CD4-positive, alpha-beta T cell (primary cell): ENCODE data around the gene VTCN1. TPM values are rescaled to one million over a fixed set of nuclear protein-coding genes. Genes with fewer than 3 reads are reported as not detected.

ENCODE experiments used
- ATAC-seq: fragments of 200-7000 bp; cut with Tn5 transposase; one replicate; pipeline ENCODE4 v1.10.0; 2022; ENCODE audit warnings: mild to moderate bottlenecking; ENCODE audit not compliant: poor library complexity
- CTCF ChIA-PET: fragments of 350-600 bp; sonication (Branson Sonifier 250); formaldehyde crosslinking; loops from one replicate; lab custom pipeline; 2021; ENCODE audit warnings: antibody characterized with exemption, inconsistent platforms; lab: Charles Lee
- POLR2A ChIA-PET: fragments of 350-600 bp; sonication (Branson Sonifier 250); formaldehyde crosslinking; loops from one replicate; lab custom pipeline; 2021; ENCODE audit warnings: antibody characterized with exemption, inconsistent platforms; lab: Charles Lee
- DNase-seq, 14 experiments: peaks; one replicate each; pipeline ENCODE4 v3.0.0-alpha.2; 2013 to 2020; ENCODE audit warnings: mixed read lengths in 2 of 14
- H3K27ac ChIP-seq, 2 donors: one replicate each; pipeline versions ENCODE4 v1.5.1 to v1.7.0; 2013; ENCODE audit warnings: low read length in 2 of 2, low read depth in 1 of 2, mild to moderate bottlenecking in 1 of 2
- H3K27me3 ChIP-seq, 2 experiments: 1 replicate in 1 of 2; 2 replicates in 1 of 2; pipeline versions ENCODE4 v1.6.1 to v1.7.0; 2013; ENCODE audit warnings: low read length in 2 of 2, control low read depth in 1 of 2, mild to moderate bottlenecking in 1 of 2, moderate library complexity in 1 of 2; ENCODE audit not compliant: insufficient read depth in 2 of 2, control insufficient read depth in 1 of 2
- H3K36me3 ChIP-seq: one replicate; pipeline ENCODE4 v1.6.1; 2013; ENCODE audit warnings: low read length, control low read depth; ENCODE audit not compliant: insufficient read depth
- H3K4me1 ChIP-seq: one replicate; pipeline ENCODE4 v1.6.1; 2013; ENCODE audit warnings: low read length, control low read depth; ENCODE audit not compliant: insufficient read depth
- H3K4me3 ChIP-seq: one replicate; pipeline ENCODE4 v1.5.1; 2013; ENCODE audit warnings: mild to moderate bottlenecking, low read length, moderate library complexity
- H3K9me3 ChIP-seq, 2 experiments: 1 replicate in 1 of 2; 2 replicates in 1 of 2; pipeline versions ENCODE4 v1.6.1 to v1.7.0; 2013; ENCODE audit warnings: low read length in 2 of 2, mild to moderate bottlenecking in 2 of 2, control low read depth in 1 of 2, moderate library complexity in 1 of 2; ENCODE audit not compliant: control insufficient read depth in 1 of 2, insufficient read depth in 1 of 2
- H3K27ac Mint-ChIP-seq: one replicate; pipeline ENCODE4 v1.8.0; 2020; ENCODE audit warnings: mixed read lengths
- H3K27me3 Mint-ChIP-seq: one replicate; pipeline ENCODE4 v1.8.0; 2021; ENCODE audit warnings: mixed read lengths
- H3K36me3 Mint-ChIP-seq: one replicate; pipeline ENCODE4 v1.8.0; 2021; ENCODE audit warnings: low read depth, mixed read lengths
- H3K4me1 Mint-ChIP-seq: one replicate; pipeline ENCODE4 v1.8.0; 2021; ENCODE audit warnings: low read depth, mixed read lengths
- H3K4me3 Mint-ChIP-seq: one replicate; pipeline ENCODE4 v1.8.0; 2020; ENCODE audit warnings: mild to moderate bottlenecking, mixed read lengths
- H3K9me3 Mint-ChIP-seq: one replicate; pipeline ENCODE4 v1.8.0; 2020; ENCODE audit warnings: mixed read lengths
- intact Hi-C, 2 experiments: fragments of 100-400 bp; cut with DNase I in 1 of 2; cut with micrococcal nuclease in 1 of 2; formaldehyde crosslinking; loops; one replicate each; pipeline versions ENCODE4 v1.15.1 to v1.9.0; 2023 to 2025; cut with DNase I, micrococcal nuclease
- total RNA-seq, 174 experiments: library from RNA in 2 of 174; stranded (reverse) in 2 of 174; gene quantifications; one replicate each; pipeline ENCODE4 v1.2.3 and lab custom pipeline; 2021 to 2026
- TF ChIP-seq, protein P1 (sequence below): fragments of 200-600 bp; IDR thresholded peaks from one replicate; pipeline ENCODE4 v1.8.0; 2022; ENCODE audit warnings: antibody characterized with exemption, mild to moderate bottlenecking

VTCN1 gene
- total RNA-seq, 2 experiments from 2014 or later = not detected

- intact Hi-C loops = no loop called here
- Histone ChIP-seq H3K27me3 (no peaks in the 10 kb centered on the region), H3K36me3 (no peaks in the 10 kb centered on the region), H3K9me3 (no peaks in the 10 kb centered on the region), H3K4me3 (no peak overlapping the region), H3K27ac (no peak overlapping the region), H3K4me1 (no peaks in the 10 kb centered on the region)
- CTCF ChIA-PET = interaction anchor here (1.3 kb wide), 1 partner anchor 10 kb away, joined by 4 read pairs; no protein-coding TSS in a partner anchor
- Mint-ChIP-seq H3K4me3 (no peak overlapping the region), H3K27me3 (peaks cover 39% of the 10 kb centered on the region), H3K36me3 (no peaks in the 10 kb centered on the region), H3K9me3 (no peaks in the 10 kb centered on the region), H3K27ac (no peak overlapping the region), H3K4me1 (no peaks in the 10 kb centered on the region)
- POLR2A ChIA-PET = interaction anchor here (0.5 kb wide), 1 partner anchor 26 kb away, joined by 3 read pairs; no protein-coding TSS in a partner anchor
- no peak for ATAC-seq
- TF ChIP-seq, protein P1, sequence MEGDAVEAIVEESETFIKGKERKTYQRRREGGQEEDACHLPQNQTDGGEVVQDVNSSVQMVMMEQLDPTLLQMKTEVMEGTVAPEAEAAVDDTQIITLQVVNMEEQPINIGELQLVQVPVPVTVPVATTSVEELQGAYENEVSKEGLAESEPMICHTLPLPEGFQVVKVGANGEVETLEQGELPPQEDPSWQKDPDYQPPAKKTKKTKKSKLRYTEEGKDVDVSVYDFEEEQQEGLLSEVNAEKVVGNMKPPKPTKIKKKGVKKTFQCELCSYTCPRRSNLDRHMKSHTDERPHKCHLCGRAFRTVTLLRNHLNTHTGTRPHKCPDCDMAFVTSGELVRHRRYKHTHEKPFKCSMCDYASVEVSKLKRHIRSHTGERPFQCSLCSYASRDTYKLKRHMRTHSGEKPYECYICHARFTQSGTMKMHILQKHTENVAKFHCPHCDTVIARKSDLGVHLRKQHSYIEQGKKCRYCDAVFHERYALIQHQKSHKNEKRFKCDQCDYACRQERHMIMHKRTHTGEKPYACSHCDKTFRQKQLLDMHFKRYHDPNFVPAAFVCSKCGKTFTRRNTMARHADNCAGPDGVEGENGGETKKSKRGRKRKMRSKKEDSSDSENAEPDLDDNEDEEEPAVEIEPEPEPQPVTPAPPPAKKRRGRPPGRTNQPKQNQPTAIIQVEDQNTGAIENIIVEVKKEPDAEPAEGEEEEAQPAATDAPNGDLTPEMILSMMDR = no peak
- no peak for DNase-seq
Measured at GRCh38 chr1:117201808-117202207, 8.9 kb downstream of the VTCN1 start.

DNA sequence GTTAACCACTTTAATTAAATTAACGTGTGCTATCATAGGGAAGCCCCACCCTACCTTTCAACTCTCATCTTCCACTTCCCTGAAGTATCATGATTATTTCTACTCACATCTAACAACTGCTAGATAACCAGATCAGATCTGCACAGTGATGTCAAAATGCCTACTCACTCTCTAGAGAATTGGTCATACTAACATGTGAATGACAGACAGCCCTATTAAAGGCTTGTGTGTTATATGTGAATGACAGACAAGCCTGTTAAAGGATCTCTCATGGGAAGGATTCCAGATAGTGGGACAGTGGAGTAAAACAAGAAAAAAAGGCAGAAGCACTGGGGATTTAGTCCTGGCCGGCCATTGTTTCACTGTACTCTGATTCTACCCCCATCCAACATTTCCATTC lies 12.6 kb downstream of the VTCN1 start:
- TF ChIP-seq, protein P1 = no peak
- Mint-ChIP-seq H3K9me3 (no peaks in the 10 kb centered on the region), H3K4me1 (no peaks in the 10 kb centered on the region), H3K27me3 (peaks cover 37% of the 10 kb centered on the region), H3K36me3 (no peaks in the 10 kb centered on the region), H3K4me3 (no peak overlapping the region), H3K27ac (no peak overlapping the region)
- intact Hi-C loops = no loop called here
- Histone ChIP-seq H3K4me3 (no peak overlapping the region), H3K36me3 (no peaks in the 10 kb centered on the region), H3K9me3 (no peaks in the 10 kb centered on the region), H3K27ac (no peak overlapping the region), H3K4me1 (no peaks in the 10 kb centered on the region), H3K27me3 (no peaks in the 10 kb centered on the region)
- CTCF ChIA-PET = no interaction called here
- POLR2A ChIA-PET = no interaction called here
- DNase-seq = no peak
- ATAC-seq = no peak

- H3K27ac ChIP-seq = no peak overlapping the region
- ChIA-PET POLR2A (no interaction called here), CTCF (no interaction called here)
- DNase-seq (no peak), ATAC-seq (no peak)
- Mint-ChIP-seq H3K36me3 (no peaks in the 10 kb centered on the region), H3K4me3 (no peak overlapping the region), H3K4me1 (no peaks in the 10 kb centered on the region), H3K9me3 (peaks cover 12% of the 10 kb centered on the region), H3K27ac (no peak overlapping the region), H3K27me3 (peaks cover 24% of the 10 kb centered on the region)
- TF ChIP-seq, protein P1 = no peak
- intact Hi-C loops = no loop called here
- H3K27me3 ChIP-seq = peaks cover 4 to 8% of the 10 kb centered on the region in 2 experiments
- no peak overlapping the region for H3K4me3 ChIP-seq
- H3K4me1 ChIP-seq = no peaks in the 10 kb centered on the region
- H3K9me3 ChIP-seq = peaks cover 0 to 6% of the 10 kb centered on the region in 2 experiments
- no peaks in the 10 kb centered on the region for H3K36me3 ChIP-seq
Measured at GRCh38 chr1:117189726-117190125, 21.0 kb downstream of the VTCN1 start.
